ENCODE results near the gene KREMEN1.

DNA sequence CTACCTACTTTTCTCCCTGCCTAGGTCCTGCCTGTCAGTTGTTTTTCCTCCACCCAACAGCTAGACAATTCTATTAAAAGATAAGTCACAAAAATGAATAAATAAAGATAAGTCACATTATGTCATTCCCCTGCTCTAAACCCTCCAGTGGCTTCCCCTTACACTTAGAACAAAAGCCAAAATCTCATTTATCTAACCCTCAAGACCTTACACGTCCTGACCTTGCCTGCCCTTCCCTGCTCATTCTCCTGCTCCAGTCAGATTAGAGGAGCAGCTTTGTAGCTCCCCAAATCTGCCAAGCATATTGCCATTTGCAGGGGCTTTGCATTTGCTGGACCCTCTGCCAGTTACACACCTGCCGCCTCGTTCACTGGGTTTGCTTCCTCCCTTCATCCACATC is 16.7 kb downstream of the KREMEN1 start:
- TF ChIP-seq, protein P1, sequence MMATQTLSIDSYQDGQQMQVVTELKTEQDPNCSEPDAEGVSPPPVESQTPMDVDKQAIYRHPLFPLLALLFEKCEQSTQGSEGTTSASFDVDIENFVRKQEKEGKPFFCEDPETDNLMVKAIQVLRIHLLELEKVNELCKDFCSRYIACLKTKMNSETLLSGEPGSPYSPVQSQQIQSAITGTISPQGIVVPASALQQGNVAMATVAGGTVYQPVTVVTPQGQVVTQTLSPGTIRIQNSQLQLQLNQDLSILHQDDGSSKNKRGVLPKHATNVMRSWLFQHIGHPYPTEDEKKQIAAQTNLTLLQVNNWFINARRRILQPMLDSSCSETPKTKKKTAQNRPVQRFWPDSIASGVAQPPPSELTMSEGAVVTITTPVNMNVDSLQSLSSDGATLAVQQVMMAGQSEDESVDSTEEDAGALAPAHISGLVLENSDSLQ (IDR thresholded peaks at IDR 0.05), result no peak
- no peak for TF ChIP-seq CTCF (IDR thresholded peaks at IDR 0.05 in 2 of 3, conservative IDR thresholded peaks at IDR 0.05 in 1 of 3; ENCODE audit: control insufficient read depth in 2 of 3, extremely low read depth in 1 of 3, insufficient read depth in 1 of 3, low read depth in 3 of 3, low read length in 3 of 3)
- TF ChIP-seq EZH2 (IDR thresholded peaks at IDR 0.05; ENCODE audit: borderline replicate concordance, control insufficient read depth, low read depth, low read length), result no peak
- TF ChIP-seq RBBP5 (conservative IDR thresholded peaks at IDR 0.05), result no peak
- no peak for TF ChIP-seq POLR2A (IDR thresholded peaks at IDR 0.05; ENCODE audit: low read depth, low read length)
- TF ChIP-seq MXI1 (IDR thresholded peaks at IDR 0.05; ENCODE audit: low read depth, low read length), result no peak
- no peak for TF ChIP-seq CBX5 (IDR thresholded peaks at IDR 0.05; ENCODE audit: low read depth)
